NCI-H2081 (cell line): ENCODE results near the gene DCAF6.

Experiments
- DNase-seq, 2 experiments: peaks; one replicate each; lab custom pipeline; 2025; lab: John Stamatoyannopoulos, UW

Gene DCAF6

GRCh38 chr1:168084396-168085231, 148.1 kb downstream of the DCAF6 start:
- DNase-seq, result no peak

- DNase-seq, result no peak
Measured at GRCh38 chr1:168085401-168085872, 149.0 kb downstream of the DCAF6 start.

GRCh38 chr1:168086438-168086837, 150.0 kb downstream of the DCAF6 start:
- DNase-seq, result no peak

DNA sequence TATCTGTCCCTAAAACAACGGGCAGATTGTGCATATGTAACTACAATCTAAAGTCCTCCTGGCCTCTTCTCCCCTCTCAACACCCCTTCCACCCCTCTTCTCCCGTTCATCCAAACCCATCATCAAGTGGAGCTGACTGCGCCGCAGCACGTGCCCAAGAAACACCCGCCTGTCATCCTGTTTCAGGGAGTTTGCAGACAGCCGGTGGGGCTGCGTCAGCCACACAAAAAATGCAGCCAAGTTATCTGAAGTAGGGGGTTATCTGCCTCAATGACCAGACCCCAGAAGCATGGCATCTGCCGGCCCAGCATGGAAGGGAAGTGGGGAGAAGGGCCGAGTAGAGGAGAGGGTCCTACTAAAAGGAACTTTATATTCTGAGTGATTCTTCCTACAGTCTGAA, 151.2 kb downstream of the DCAF6 start:
- no peak for DNase-seq

- DNase-seq, result no peak
Measured at GRCh38 chr1:168088511-168089325, 152.2 kb downstream of the DCAF6 start.

GRCh38 chr1:168089326-168089978, 153.0 kb downstream of the DCAF6 start:
- no peak for DNase-seq

DNA sequence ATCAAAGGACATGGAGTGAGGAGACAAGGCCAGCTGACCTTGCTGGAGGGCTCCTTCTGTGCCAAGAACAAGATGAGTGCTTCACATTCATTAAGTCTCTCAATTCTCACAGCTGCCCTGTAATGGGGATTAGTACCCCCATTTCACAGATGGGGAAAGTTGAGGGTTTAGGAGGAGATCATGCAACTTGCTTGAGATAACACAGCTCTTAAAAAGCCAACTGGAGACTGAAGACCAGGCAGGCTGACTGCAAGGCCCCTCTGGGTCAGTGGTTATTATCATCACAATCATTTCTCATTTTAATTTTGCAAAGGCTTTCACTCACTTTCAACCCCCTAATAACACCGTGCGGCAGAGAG, 153.5 kb downstream of the DCAF6 start:
- no peak for DNase-seq

DNA sequence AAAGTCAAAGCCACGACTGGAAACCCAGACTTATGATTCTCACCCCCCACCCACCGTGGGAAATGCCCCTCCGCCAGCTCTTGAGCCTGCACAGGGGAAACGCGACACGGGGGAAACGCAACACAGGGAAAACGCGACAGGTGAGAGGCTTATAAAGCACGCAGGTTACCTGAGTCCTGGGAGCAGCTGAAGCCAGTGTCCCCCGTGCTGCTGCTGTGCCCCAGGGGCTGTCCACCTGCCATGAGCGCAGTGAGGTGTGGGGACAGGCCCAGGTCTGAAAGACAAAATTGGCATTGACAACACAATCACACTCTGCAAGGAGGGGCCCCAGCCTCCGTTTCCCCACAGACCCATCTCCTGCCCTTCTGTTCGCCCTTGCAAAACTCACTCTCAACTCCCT, 153.9 kb downstream of the DCAF6 start:
- no peak for DNase-seq

DNA sequence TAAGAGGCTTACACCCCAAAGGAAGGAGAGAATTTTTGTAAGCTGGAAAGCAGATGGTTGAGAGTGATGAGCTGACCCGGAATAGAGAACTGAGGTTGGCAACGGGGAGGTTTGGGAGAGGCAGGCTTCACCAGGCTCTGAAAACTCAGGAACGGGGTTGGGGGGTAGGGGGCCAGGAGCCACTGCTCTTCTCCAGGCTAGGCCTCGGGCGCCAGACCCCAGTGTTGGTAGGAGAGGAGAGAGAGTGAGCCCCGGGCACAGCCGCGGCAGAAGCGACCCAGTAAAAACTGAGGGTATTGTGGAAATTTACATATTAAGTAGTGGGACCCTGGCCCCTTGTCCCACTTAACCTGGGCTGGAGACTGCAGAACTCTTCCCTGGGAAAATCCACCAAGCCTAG, 154.6 kb downstream of the DCAF6 start:
- DNase-seq, result no peak

- DNase-seq, result no peak
Measured at GRCh38 chr1:168091720-168092550, 155.5 kb downstream of the DCAF6 start.

- no peak for DNase-seq
Measured at GRCh38 chr1:168092566-168093355, 156.3 kb downstream of the DCAF6 start.

DNA sequence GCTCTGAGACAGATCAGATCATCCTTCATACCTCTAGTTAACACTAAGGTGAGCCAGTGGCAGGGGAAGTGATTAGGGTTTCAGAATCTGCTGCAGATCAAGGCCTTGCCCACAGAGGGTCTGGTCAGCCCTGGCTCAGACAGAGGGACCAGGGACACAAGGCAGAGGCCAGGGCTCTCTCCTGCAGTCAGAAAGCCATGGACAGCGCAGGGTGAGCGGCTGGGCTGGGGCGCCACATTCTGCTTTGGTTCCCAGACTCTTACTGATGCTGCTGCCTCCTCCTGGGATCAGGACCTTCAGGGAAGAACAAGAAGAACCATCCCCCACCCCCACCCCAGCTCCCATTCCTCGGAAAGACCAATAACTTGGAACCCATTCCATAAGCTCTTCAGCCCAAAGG, 157.1 kb downstream of the DCAF6 start:
- no peak for DNase-seq

- no peak for DNase-seq
Measured at GRCh38 chr1:168095476-168095875, 159.0 kb downstream of the DCAF6 start.

DNA sequence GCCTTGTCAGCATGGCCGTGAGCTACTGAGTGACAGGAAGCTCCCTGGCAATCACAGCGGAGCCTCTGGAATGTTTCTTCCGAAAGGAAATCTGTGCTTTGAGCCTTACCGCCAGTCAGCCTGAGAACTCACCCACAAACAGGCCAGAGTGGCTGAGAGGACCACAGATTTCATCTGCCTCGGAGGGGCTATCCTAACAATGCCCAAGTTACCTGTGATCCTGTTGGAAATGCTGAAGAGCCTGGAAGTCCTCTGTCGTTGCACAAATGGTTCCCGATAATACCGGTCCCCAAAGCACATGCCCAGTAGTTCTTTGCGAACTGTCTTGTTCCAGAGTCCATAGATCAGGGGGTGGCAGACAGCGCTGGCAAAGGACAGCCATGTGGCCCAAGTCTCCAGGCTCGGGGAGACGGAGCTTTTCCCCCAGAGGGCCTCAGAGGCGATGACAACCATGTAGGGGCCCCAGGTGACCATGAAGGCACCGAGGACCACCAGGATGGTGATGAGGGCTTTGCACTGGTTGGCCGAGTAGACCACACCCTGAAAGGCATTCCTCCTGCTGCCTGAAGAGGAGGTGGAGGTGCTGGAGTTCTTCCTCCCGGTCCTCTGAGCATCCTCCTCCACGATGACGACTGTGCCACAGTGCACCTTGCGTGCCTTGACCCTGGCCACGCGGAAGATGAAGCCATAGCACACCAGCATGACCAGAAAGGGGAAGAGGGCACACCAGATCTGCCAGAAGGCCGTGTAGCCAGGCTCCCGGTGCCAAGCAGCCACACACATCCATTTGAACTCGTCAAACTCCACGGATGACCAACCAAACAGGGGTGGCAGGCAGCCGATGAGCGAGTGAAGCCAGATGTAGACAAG, 160.0 kb downstream of the DCAF6 start:
- DNase-seq, result no peak

DNA sequence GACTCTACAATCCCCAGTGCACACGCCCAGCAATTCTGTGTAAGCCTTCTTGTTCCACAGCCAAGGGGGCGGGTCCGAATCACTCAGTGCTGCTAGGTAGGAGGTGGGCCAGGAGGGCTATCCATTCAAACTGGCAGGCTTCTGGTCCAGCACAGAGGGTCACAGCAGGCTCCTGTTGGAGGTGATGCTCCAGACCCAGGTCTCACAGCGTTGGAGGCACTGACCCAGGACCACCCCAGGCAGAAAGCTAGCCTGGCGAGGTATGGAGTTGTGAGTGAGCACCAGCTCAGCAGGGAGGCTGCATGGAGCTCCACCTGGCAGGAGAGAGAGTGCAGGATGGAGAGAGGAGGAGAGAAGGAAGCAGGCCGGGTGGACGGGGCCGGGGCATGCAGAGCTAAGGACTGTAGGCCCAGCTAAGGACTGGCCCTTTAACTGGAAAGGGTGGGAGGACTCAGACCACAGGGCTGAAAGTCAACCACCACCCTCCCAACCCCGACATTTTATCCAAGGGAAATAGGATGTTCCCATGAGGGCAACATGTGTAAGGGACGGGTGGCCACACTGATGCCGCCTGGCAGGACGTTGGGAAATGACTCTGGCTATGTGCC, 161.5 kb downstream of the DCAF6 start:
- DNase-seq, result no peak

DNA sequence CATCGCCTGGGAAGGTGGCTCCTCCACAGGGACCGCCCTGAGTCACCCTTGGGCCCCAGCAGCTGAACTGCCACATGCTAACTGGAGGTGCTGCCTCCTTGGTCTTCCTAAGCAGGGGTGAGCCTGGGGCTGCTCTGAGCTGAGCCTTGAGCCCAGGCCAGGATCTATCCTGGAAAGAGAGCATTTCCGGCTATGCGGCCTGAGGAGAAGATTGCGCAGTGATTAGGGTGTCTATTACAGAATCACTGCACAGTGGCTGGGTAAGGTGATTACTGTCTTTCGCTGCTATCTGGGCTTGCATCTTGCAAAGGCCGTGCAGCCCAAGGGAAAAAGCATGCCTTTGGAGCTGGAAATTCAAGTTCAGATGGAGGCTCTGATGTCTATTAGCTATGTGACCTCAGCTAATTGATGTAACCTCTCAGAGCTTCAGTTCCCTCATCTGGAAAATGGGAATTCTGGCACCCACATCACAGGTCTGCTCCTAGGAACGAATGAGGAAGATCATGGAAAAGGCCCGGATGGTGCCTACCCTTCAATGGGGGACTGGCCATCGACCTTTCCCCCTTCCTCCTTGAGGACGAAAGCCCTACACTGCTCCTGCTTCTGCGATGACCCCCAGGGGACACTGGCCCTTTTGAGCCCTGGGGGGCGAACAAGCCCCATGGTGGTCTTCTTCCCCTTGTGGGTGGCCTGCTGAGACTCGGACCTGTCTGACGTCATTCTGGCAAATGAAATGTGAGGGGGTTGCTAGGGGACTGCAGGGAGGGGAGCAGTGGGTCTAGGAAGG, 162.2 kb downstream of the DCAF6 start:
- DNase-seq, result no peak

- DNase-seq, result no peak
Measured at GRCh38 chr1:168099337-168099801, 162.9 kb downstream of the DCAF6 start.

GRCh38 chr1:168100315-168101002, 164.0 kb downstream of the DCAF6 start:
- no peak for DNase-seq
